ENCODE data around the gene PYCR2.

- TF ChIP-seq, protein P1, sequence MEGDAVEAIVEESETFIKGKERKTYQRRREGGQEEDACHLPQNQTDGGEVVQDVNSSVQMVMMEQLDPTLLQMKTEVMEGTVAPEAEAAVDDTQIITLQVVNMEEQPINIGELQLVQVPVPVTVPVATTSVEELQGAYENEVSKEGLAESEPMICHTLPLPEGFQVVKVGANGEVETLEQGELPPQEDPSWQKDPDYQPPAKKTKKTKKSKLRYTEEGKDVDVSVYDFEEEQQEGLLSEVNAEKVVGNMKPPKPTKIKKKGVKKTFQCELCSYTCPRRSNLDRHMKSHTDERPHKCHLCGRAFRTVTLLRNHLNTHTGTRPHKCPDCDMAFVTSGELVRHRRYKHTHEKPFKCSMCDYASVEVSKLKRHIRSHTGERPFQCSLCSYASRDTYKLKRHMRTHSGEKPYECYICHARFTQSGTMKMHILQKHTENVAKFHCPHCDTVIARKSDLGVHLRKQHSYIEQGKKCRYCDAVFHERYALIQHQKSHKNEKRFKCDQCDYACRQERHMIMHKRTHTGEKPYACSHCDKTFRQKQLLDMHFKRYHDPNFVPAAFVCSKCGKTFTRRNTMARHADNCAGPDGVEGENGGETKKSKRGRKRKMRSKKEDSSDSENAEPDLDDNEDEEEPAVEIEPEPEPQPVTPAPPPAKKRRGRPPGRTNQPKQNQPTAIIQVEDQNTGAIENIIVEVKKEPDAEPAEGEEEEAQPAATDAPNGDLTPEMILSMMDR (IDR thresholded peaks at IDR 0.05), result no peak
- no peak for TF ChIP-seq POLR2A (IDR thresholded peaks at IDR 0.05)
Observed at GRCh38 chr1:225930566-225930965, 6.5 kb upstream of the PYCR2 start.

Data from heart left ventricle (tissue), 13 donors.